Activated naive CD8-positive, alpha-beta T cell treated with anti-CD3 and anti-CD28 coated beads, Interleukin-2, amount 10 ng/mL, durations not matched to agents 7 days and 5 days (primary cell): ENCODE data around the gene COPB2. TPM values are rescaled to one million over a fixed set of nuclear protein-coding genes. Genes with fewer than 3 reads are reported as not detected.
A peak's percentile ranks its signal among the peaks of the same experiment; 100 is the strongest.

Experiments used
- ATAC-seq: fragments of 150-1000 bp; cut with Tn5 transposase; one replicate; pipeline ENCODE4 v1.10.0; 2021; ENCODE audit warnings: low read depth, moderate library complexity
- POLR2A ChIA-PET: fragments of 350-600 bp; sonication (Branson Sonifier 250); formaldehyde crosslinking; loops from one replicate; lab custom pipeline; 2021; ENCODE audit warnings: antibody characterized with exemption; lab: Charles Lee
- DNase-seq: peaks from one replicate; pipeline ENCODE4 v3.0.0; 2021
- H3K27ac Mint-ChIP-seq: one replicate; pipeline ENCODE4 v1.8.0; 2022; ENCODE audit warnings: mild to moderate bottlenecking, mixed read lengths
- H3K27me3 Mint-ChIP-seq: one replicate; pipeline ENCODE4 v1.8.0; 2022; ENCODE audit warnings: mild to moderate bottlenecking, moderate library complexity, mixed read lengths
- H3K36me3 Mint-ChIP-seq: one replicate; pipeline ENCODE4 v1.8.0; 2021; ENCODE audit warnings: mild to moderate bottlenecking, mixed read lengths
- H3K4me1 Mint-ChIP-seq: one replicate; pipeline ENCODE4 v1.8.0; 2021; ENCODE audit warnings: mixed read lengths
- H3K4me3 Mint-ChIP-seq: one replicate; pipeline ENCODE4 v1.8.0; 2022; ENCODE audit warnings: mild to moderate bottlenecking, moderate library complexity, mixed read lengths
- H3K9me3 Mint-ChIP-seq: one replicate; pipeline ENCODE4 v1.8.0; 2021; ENCODE audit warnings: mixed read lengths
- total RNA-seq, 2 experiments: library from RNA; stranded (reverse); gene quantifications; one replicate each; pipeline ENCODE4 v1.2.3, GENCODE V29; 2021

Gene COPB2
- 10 to 100 TPM; 83.0 to 86.9 TPM for total RNA-seq

GRCh38 chr3:139389552-139390368 lies at the start of gene COPB2:
COPB2 (minus strand) TSS chr3:139389647; CDS start chr3:139389550, 97 bp downstream.
- POLR2A ChIA-PET: interaction anchor here (0.6 to 1.7 kb wide), 4 partner anchors 24 to 45 kb away, joined by 3 to 5 read pairs (median 3); partner anchors contain the start of gene MRPS22
- Mint-ChIP-seq H3K36me3 (peaks cover 4% of the 10 kb centered on the region), H3K27me3 (no peaks in the 10 kb centered on the region), H3K27ac (peak within 1 kb of the TSS; percentile 91), H3K4me3 (peak within 1 kb of the TSS; percentile 90), H3K9me3 (no peaks in the 10 kb centered on the region), H3K4me1 (peaks cover 35% of the 10 kb centered on the region)
- DNase-seq (peak; percentile 97), ATAC-seq (peak; percentile 89)

- no peaks in the 10 kb centered on the region for H3K4me1 Mint-ChIP-seq
- H3K4me3 Mint-ChIP-seq: no peak overlapping the region
- DNase-seq (no peak), ATAC-seq (no peak)
- H3K27me3 Mint-ChIP-seq: no peaks in the 10 kb centered on the region
- H3K27ac Mint-ChIP-seq: no peak overlapping the region
- POLR2A ChIA-PET: no interaction called here
- H3K9me3 Mint-ChIP-seq: no peaks in the 10 kb centered on the region
- no peaks in the 10 kb centered on the region for H3K36me3 Mint-ChIP-seq
Measured at GRCh38 chr3:139434764-139435307, 45.4 kb upstream of the COPB2 start.

GRCh38 chr3:139434228-139434627 lies 44.8 kb upstream of the COPB2 start:
- POLR2A ChIA-PET: no interaction called here
- H3K27me3 Mint-ChIP-seq: no peaks in the 10 kb centered on the region
- H3K36me3 Mint-ChIP-seq: no peaks in the 10 kb centered on the region
- H3K9me3 Mint-ChIP-seq: no peaks in the 10 kb centered on the region
- H3K27ac Mint-ChIP-seq: no peak overlapping the region
- ATAC-seq (no peak), DNase-seq (no peak)
- no peaks in the 10 kb centered on the region for H3K4me1 Mint-ChIP-seq
- no peak overlapping the region for H3K4me3 Mint-ChIP-seq

GRCh38 chr3:139433089-139433488 lies 43.6 kb upstream of the COPB2 start:
- Mint-ChIP-seq H3K27me3 (no peaks in the 10 kb centered on the region), H3K4me1 (no peaks in the 10 kb centered on the region), H3K9me3 (no peaks in the 10 kb centered on the region), H3K27ac (no peak overlapping the region), H3K4me3 (no peak overlapping the region), H3K36me3 (no peaks in the 10 kb centered on the region)
- no peak for ATAC-seq
- DNase-seq: no peak
- POLR2A ChIA-PET: no interaction called here

- Mint-ChIP-seq H3K27me3 (no peaks in the 10 kb centered on the region), H3K9me3 (no peaks in the 10 kb centered on the region), H3K4me1 (no peaks in the 10 kb centered on the region), H3K4me3 (no peak overlapping the region), H3K36me3 (no peaks in the 10 kb centered on the region), H3K27ac (no peak overlapping the region)
- no peak for DNase-seq
- POLR2A ChIA-PET: no interaction called here
- no peak for ATAC-seq
Measured at GRCh38 chr3:139430493-139430892, 41.0 kb upstream of the COPB2 start.

GRCh38 chr3:139427283-139428060 lies 38.0 kb upstream of the COPB2 start:
- ATAC-seq (peak; percentile 33), DNase-seq (no peak)
- H3K27me3 Mint-ChIP-seq: no peaks in the 10 kb centered on the region
- POLR2A ChIA-PET: no interaction called here
- H3K4me1 Mint-ChIP-seq: no peaks in the 10 kb centered on the region
- no peaks in the 10 kb centered on the region for H3K9me3 Mint-ChIP-seq
- no peak overlapping the region for H3K4me3 Mint-ChIP-seq
- no peak overlapping the region for H3K27ac Mint-ChIP-seq
- H3K36me3 Mint-ChIP-seq: no peaks in the 10 kb centered on the region

- POLR2A ChIA-PET: no interaction called here
- no peak for ATAC-seq
- no peak overlapping the region for H3K27ac Mint-ChIP-seq
Measured at GRCh38 chr3:139425745-139426400, 36.4 kb upstream of the COPB2 start.

GRCh38 chr3:139423232-139423631 lies 33.8 kb upstream of the COPB2 start:
- H3K4me3 Mint-ChIP-seq: no peak overlapping the region
- no peaks in the 10 kb centered on the region for H3K36me3 Mint-ChIP-seq
- no peak for DNase-seq
- POLR2A ChIA-PET: no interaction called here
- H3K27ac Mint-ChIP-seq: no peak overlapping the region
- no peak for ATAC-seq
- H3K9me3 Mint-ChIP-seq: no peaks in the 10 kb centered on the region
- no peaks in the 10 kb centered on the region for H3K4me1 Mint-ChIP-seq
- H3K27me3 Mint-ChIP-seq: no peaks in the 10 kb centered on the region

More at GRCh38 chr3:139425745-139426400, 36.4 kb upstream of the COPB2 start:
- H3K27me3 Mint-ChIP-seq: no peaks in the 10 kb centered on the region
- no peaks in the 10 kb centered on the region for H3K36me3 Mint-ChIP-seq
- no peaks in the 10 kb centered on the region for H3K9me3 Mint-ChIP-seq
- H3K4me1 Mint-ChIP-seq: no peaks in the 10 kb centered on the region
- no peak overlapping the region for H3K4me3 Mint-ChIP-seq
- DNase-seq: no peak

- no peak for DNase-seq
- Mint-ChIP-seq H3K9me3 (peaks cover 3% of the 10 kb centered on the region), H3K27me3 (no peaks in the 10 kb centered on the region), H3K36me3 (no peaks in the 10 kb centered on the region), H3K27ac (no peak overlapping the region), H3K4me3 (no peak overlapping the region), H3K4me1 (no peaks in the 10 kb centered on the region)
- POLR2A ChIA-PET: no interaction called here
- no peak for ATAC-seq
Measured at GRCh38 chr3:139421460-139421859, 32.0 kb upstream of the COPB2 start.

- ATAC-seq: no peak
- H3K27me3 Mint-ChIP-seq: no peaks in the 10 kb centered on the region
- no peak overlapping the region for H3K27ac Mint-ChIP-seq
- H3K9me3 Mint-ChIP-seq: peaks cover 4% of the 10 kb centered on the region
- POLR2A ChIA-PET: no interaction called here
- no peaks in the 10 kb centered on the region for H3K4me1 Mint-ChIP-seq
- H3K4me3 Mint-ChIP-seq: no peak overlapping the region
- no peak for DNase-seq
- H3K36me3 Mint-ChIP-seq: no peaks in the 10 kb centered on the region
Measured at GRCh38 chr3:139421040-139421439, 31.6 kb upstream of the COPB2 start.

- H3K4me3 Mint-ChIP-seq: no peak overlapping the region
- H3K27me3 Mint-ChIP-seq: no peaks in the 10 kb centered on the region
- no peak for DNase-seq
- POLR2A ChIA-PET: no interaction called here
- H3K36me3 Mint-ChIP-seq: no peaks in the 10 kb centered on the region
- H3K4me1 Mint-ChIP-seq: no peaks in the 10 kb centered on the region
- ATAC-seq: no peak
- H3K27ac Mint-ChIP-seq: no peak overlapping the region
- peaks cover 7% of the 10 kb centered on the region for H3K9me3 Mint-ChIP-seq
Measured at GRCh38 chr3:139418144-139418543, 28.7 kb upstream of the COPB2 start.

GRCh38 chr3:139416275-139416674 lies 26.8 kb upstream of the COPB2 start:
- Mint-ChIP-seq H3K27me3 (no peaks in the 10 kb centered on the region), H3K27ac (no peak overlapping the region), H3K9me3 (peaks cover 13% of the 10 kb centered on the region), H3K4me3 (no peak overlapping the region), H3K4me1 (no peaks in the 10 kb centered on the region), H3K36me3 (no peaks in the 10 kb centered on the region)
- DNase-seq (no peak), ATAC-seq (no peak)
- POLR2A ChIA-PET: no interaction called here

GRCh38 chr3:139414608-139415224 lies 25.3 kb upstream of the COPB2 start:
- Mint-ChIP-seq H3K27ac (no peak overlapping the region), H3K27me3 (no peaks in the 10 kb centered on the region), H3K36me3 (no peaks in the 10 kb centered on the region), H3K4me3 (no peak overlapping the region), H3K4me1 (no peaks in the 10 kb centered on the region), H3K9me3 (peaks cover 14% of the 10 kb centered on the region)
- ATAC-seq (no peak), DNase-seq (no peak)
- POLR2A ChIA-PET: no interaction called here
